Ishikawa (cell line): ENCODE data around the gene ADAMTS20.

Experiments
- EGR1 ChIP-seq: IDR thresholded peaks from 2 replicates; pipeline ENCODE4 v1.6.1; 2012
- EP300 ChIP-seq: IDR thresholded peaks from 2 replicates; pipeline ENCODE4 v1.6.1; 2012; ENCODE audit warnings: borderline replicate concordance
- TF ChIP-seq, protein P1 (sequence below): IDR thresholded peaks from 2 replicates; pipeline ENCODE4 v1.6.1; 2012; ENCODE audit warnings: low read depth, mild to moderate bottlenecking

DNA sequence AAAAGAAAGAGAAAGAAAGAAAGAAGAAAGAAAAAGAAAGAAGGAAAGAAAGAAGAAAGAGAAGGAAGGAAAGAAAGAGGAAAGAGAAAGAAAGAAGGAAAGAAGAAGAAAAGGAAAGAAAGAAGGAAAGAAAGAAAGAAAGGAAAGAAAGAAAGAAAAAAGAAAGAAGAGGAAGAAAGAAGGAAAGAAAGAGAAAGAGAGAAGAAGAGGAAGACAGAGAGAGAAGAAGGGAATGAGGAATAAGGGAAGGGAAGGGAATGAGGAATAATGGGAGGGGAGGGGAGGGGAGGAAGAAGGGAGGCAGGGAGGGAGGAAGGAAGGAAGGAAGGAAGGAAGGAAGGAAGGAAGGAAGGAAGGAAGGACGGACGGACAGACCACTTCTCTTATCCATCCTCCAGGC is 246.9 kb downstream of the ADAMTS20 start:
- TF ChIP-seq EGR1: no peak
- TF ChIP-seq, protein P1, sequence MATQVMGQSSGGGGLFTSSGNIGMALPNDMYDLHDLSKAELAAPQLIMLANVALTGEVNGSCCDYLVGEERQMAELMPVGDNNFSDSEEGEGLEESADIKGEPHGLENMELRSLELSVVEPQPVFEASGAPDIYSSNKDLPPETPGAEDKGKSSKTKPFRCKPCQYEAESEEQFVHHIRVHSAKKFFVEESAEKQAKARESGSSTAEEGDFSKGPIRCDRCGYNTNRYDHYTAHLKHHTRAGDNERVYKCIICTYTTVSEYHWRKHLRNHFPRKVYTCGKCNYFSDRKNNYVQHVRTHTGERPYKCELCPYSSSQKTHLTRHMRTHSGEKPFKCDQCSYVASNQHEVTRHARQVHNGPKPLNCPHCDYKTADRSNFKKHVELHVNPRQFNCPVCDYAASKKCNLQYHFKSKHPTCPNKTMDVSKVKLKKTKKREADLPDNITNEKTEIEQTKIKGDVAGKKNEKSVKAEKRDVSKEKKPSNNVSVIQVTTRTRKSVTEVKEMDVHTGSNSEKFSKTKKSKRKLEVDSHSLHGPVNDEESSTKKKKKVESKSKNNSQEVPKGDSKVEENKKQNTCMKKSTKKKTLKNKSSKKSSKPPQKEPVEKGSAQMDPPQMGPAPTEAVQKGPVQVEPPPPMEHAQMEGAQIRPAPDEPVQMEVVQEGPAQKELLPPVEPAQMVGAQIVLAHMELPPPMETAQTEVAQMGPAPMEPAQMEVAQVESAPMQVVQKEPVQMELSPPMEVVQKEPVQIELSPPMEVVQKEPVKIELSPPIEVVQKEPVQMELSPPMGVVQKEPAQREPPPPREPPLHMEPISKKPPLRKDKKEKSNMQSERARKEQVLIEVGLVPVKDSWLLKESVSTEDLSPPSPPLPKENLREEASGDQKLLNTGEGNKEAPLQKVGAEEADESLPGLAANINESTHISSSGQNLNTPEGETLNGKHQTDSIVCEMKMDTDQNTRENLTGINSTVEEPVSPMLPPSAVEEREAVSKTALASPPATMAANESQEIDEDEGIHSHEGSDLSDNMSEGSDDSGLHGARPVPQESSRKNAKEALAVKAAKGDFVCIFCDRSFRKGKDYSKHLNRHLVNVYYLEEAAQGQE: no peak
- no peak for TF ChIP-seq EP300
